PC-3 (cell line): ENCODE data around the gene LDLRAP1.

Experiments
- EZH2 ChIP-seq: fragments of 300-600 bp; sonication (generic); IDR thresholded peaks from one replicate; pipeline ENCODE4 v1.6.1; 2017; ENCODE audit warnings: antibody characterized with exemption, mild to moderate bottlenecking, low read length; ENCODE audit not compliant: unreplicated experiment
- TF ChIP-seq, protein P1 (sequence below): fragments of 300-600 bp; sonication (generic); conservative IDR thresholded peaks from 2 replicates; pipeline ENCODE4 v1.5.1; 2017; ENCODE audit warnings: antibody characterized with exemption, low read depth, mild to moderate bottlenecking, low read length

DNA sequence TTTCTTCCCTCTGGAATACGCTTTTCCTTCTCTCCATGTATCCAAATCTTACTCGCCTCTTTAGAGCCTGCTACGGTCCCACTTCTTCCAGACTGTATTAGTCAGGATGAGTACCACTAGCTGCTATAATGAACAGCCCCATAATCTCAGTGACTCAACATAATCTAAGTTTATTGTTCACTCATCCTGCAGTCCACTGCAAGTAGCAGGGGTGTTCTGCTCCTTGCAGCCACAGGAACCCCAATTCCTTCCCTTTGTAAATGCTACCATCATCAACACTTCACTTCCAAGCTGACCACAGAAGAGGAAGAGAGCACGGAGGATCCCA is 18.1 kb upstream of the LDLRAP1 start:
- TF ChIP-seq, protein P1, sequence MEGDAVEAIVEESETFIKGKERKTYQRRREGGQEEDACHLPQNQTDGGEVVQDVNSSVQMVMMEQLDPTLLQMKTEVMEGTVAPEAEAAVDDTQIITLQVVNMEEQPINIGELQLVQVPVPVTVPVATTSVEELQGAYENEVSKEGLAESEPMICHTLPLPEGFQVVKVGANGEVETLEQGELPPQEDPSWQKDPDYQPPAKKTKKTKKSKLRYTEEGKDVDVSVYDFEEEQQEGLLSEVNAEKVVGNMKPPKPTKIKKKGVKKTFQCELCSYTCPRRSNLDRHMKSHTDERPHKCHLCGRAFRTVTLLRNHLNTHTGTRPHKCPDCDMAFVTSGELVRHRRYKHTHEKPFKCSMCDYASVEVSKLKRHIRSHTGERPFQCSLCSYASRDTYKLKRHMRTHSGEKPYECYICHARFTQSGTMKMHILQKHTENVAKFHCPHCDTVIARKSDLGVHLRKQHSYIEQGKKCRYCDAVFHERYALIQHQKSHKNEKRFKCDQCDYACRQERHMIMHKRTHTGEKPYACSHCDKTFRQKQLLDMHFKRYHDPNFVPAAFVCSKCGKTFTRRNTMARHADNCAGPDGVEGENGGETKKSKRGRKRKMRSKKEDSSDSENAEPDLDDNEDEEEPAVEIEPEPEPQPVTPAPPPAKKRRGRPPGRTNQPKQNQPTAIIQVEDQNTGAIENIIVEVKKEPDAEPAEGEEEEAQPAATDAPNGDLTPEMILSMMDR, result no peak
- no peak for TF ChIP-seq EZH2
